Measurements from ENCODE around the gene TBX19. TPM values are rescaled to one million over a fixed set of nuclear protein-coding genes. Genes with fewer than 3 reads are reported as not detected.

TBX19 gene
- total and polyA plus RNA-seq, 10 of the 15 experiments (the other 5 are each of a cell fraction or from before 2014, with no cell fraction given), result 0.13 to 6.9 (median 1.2) TPM

- FAIRE-seq (no peak), DNase-seq (ENCODE audit: low read depth, low spot score) (no peak), ATAC-seq (peak; percentile 60)
- Histone ChIP-seq H4K20me1 (ENCODE audit: control insufficient read depth, insufficient read depth) (peaks cover 4% of the 10 kb centered on the region), H3K36me3 (ENCODE audit: control insufficient read depth in 2 of 2, insufficient read depth in 2 of 2, low read length in 1 of 2) (peaks cover 18 to 37% of the 10 kb centered on the region in 2 experiments), H3K4me1 (ENCODE audit: control insufficient read depth, insufficient read depth, low read length) (0 out of 2 replicates have a peak, but pooled peaks cover 2% of the 10 kb centered on the region), H3K79me2 (ENCODE audit: control insufficient read depth, insufficient read depth, low read length) (peaks cover 7% of the 10 kb centered on the region), H3K27me3 (replicated peaks in 1 of 2; ENCODE audit: control insufficient read depth in 2 of 2, insufficient read depth in 2 of 2, low read length in 1 of 2) (no peaks in the 10 kb centered on the region), H3K27ac (ENCODE audit: control insufficient read depth, insufficient read depth) (no peak overlapping the region), H3K9ac (ENCODE audit: control insufficient read depth, insufficient read depth, low read length) (no peak overlapping the region), H2AFZ (ENCODE audit: control insufficient read depth, low read depth, low read length) (no peak overlapping the region), H3K9me3 (replicated peaks; ENCODE audit: control insufficient read depth, insufficient read depth, low read length) (no peaks in the 10 kb centered on the region), H3K4me2 (ENCODE audit: control insufficient read depth, insufficient read depth) (no peak overlapping the region), H3K4me3 (no peak overlapping the region)
- 65% methylated on average over 3 of the region's 3 CpGs for WGBS (ENCODE audit: insufficient coverage, insufficient replicate concordance, low lambda C conversion rate, missing lambda C conversion rate)
- in situ Hi-C loops (cut with MboI), result no loop called here
- RAD21 ChIA-PET (ENCODE audit: unreplicated experiment), result no interaction called here
- BruUV-seq (replicated peaks), result no TSS peak
- POLR2A ChIA-PET, result interaction anchor here (0.7 kb wide), 1 partner anchor 523 kb away, joined by 9 read pairs; no protein-coding TSS in a partner anchor
- intact Hi-C loops (cut with micrococcal nuclease; ENCODE audit: unreplicated experiment), result no loop called here
- CTCF ChIA-PET, result no interaction called here
- no peak for TF ChIP-seq BCLAF1 (IDR thresholded peaks at IDR 0.05)
- peak; percentile 64 for TF ChIP-seq RUNX3 (IDR thresholded peaks at IDR 0.05; ENCODE audit: low read length)
- TF ChIP-seq IRF4 (IDR thresholded peaks at IDR 0.05; ENCODE audit: low read depth, low read length), result no peak
- TF ChIP-seq FOXM1 (IDR thresholded peaks at IDR 0.05; ENCODE audit: low read depth, low read length), result no peak
- TF ChIP-seq, protein P1, sequence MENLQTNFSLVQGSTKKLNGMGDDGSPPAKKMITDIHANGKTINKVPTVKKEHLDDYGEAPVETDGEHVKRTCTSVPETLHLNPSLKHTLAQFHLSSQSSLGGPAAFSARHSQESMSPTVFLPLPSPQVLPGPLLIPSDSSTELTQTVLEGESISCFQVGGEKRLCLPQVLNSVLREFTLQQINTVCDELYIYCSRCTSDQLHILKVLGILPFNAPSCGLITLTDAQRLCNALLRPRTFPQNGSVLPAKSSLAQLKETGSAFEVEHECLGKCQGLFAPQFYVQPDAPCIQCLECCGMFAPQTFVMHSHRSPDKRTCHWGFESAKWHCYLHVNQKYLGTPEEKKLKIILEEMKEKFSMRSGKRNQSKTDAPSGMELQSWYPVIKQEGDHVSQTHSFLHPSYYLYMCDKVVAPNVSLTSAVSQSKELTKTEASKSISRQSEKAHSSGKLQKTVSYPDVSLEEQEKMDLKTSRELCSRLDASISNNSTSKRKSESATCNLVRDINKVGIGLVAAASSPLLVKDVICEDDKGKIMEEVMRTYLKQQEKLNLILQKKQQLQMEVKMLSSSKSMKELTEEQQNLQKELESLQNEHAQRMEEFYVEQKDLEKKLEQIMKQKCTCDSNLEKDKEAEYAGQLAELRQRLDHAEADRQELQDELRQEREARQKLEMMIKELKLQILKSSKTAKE (IDR thresholded peaks at IDR 0.05; ENCODE audit: low read depth, poor library complexity, severe bottlenecking), result no peak
- no peak for TF ChIP-seq YBX1 (IDR thresholded peaks at IDR 0.05)
- TF ChIP-seq, protein P2, sequence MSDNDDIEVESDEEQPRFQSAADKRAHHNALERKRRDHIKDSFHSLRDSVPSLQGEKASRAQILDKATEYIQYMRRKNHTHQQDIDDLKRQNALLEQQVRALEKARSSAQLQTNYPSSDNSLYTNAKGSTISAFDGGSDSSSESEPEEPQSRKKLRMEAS (IDR thresholded peaks at IDR 0.05; ENCODE audit: low read depth, low read length), result no peak
- TF ChIP-seq, protein P3, sequence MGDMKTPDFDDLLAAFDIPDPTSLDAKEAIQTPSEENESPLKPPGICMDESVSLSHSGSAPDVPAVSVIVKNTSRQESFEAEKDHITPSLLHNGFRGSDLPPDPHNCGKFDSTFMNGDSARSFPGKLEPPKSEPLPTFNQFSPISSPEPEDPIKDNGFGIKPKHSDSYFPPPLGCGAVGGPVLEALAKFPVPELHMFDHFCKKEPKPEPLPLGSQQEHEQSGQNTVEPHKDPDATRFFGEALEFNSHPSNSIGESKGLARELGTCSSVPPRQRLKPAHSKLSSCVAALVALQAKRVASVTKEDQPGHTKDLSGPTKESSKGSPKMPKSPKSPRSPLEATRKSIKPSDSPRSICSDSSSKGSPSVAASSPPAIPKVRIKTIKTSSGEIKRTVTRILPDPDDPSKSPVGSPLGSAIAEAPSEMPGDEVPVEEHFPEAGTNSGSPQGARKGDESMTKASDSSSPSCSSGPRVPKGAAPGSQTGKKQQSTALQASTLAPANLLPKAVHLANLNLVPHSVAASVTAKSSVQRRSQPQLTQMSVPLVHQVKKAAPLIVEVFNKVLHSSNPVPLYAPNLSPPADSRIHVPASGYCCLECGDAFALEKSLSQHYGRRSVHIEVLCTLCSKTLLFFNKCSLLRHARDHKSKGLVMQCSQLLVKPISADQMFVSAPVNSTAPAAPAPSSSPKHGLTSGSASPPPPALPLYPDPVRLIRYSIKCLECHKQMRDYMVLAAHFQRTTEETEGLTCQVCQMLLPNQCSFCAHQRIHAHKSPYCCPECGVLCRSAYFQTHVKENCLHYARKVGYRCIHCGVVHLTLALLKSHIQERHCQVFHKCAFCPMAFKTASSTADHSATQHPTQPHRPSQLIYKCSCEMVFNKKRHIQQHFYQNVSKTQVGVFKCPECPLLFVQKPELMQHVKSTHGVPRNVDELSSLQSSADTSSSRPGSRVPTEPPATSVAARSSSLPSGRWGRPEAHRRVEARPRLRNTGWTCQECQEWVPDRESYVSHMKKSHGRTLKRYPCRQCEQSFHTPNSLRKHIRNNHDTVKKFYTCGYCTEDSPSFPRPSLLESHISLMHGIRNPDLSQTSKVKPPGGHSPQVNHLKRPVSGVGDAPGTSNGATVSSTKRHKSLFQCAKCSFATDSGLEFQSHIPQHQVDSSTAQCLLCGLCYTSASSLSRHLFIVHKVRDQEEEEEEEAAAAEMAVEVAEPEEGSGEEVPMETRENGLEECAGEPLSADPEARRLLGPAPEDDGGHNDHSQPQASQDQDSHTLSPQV (IDR thresholded peaks at IDR 0.05), result no peak
- TF ChIP-seq POLR2A (IDR thresholded peaks at IDR 0.05; ENCODE audit: low read depth, low read length), result peak; percentile 30; the same call in 1 of the 2 replicates
- no peak for TF ChIP-seq PAX8 (IDR thresholded peaks at IDR 0.05)
- TF ChIP-seq IKZF1 (conservative IDR thresholded peaks at IDR 0.05), result no peak
- no peak for TF ChIP-seq STAT1 (conservative IDR thresholded peaks at IDR 0.05)
- SMC1A ChIA-PET (ENCODE audit: uncharacterized antibody, unreplicated experiment), result interaction anchor here (1.7 kb wide), 1 partner anchor 9 kb away, joined by 6 read pairs; no protein-coding TSS in a partner anchor
These were observed 37.0 kb upstream of the TBX19 start for GRCh38 chr1:168243636-168244212.
